DOHH2 (cell line): ENCODE results near the gene LAMA5.

Experiments used
- H3F3A ChIP-seq: fragments of 200-600 bp; sonication (generic), shearing (Covaris generic); 2 replicates; pipeline ENCODE4 v1.6.0; 2016; ENCODE audit warnings: antibody characterized with exemption, mild to moderate bottlenecking; ENCODE audit not compliant: control insufficient read depth, insufficient read depth
- H3K27ac ChIP-seq: fragments of 200-600 bp; sonication (generic); 2 replicates; pipeline ENCODE4 v1.5.1; 2014; ENCODE audit warnings: low read depth, mild to moderate bottlenecking, low read length, moderate library complexity
- H3K27me3 ChIP-seq: fragments of 200-600 bp; sonication (generic); 2 replicates; pipeline ENCODE4 v1.6.1; 2014; ENCODE audit warnings: mild to moderate bottlenecking, low read length, mixed read lengths; ENCODE audit not compliant: control insufficient read depth
- H3K36me3 ChIP-seq: fragments of 200-600 bp; sonication (generic); 2 replicates; pipeline ENCODE4 v1.6.1; 2014; ENCODE audit warnings: mild to moderate bottlenecking, low read length, moderate library complexity, mixed read lengths; ENCODE audit not compliant: control insufficient read depth
- H3K4me1 ChIP-seq: fragments of 200-600 bp; sonication (generic); 2 replicates; pipeline ENCODE4 v1.6.1; 2014; ENCODE audit warnings: mild to moderate bottlenecking, low read length, mixed read lengths; ENCODE audit not compliant: control insufficient read depth
- H3K4me2 ChIP-seq: fragments of 200-600 bp; sonication (generic); 2 replicates; pipeline ENCODE4 v1.6.0; 2014; ENCODE audit warnings: mild to moderate bottlenecking, low read length, moderate library complexity
- H3K4me3 ChIP-seq: fragments of 200-600 bp; sonication (generic); 2 replicates; pipeline ENCODE4 v1.5.1; 2014; ENCODE audit warnings: mild to moderate bottlenecking, low read length, mixed read lengths
- H3K79me2 ChIP-seq: fragments of 200-600 bp; sonication (generic); 2 replicates; pipeline ENCODE4 v1.6.1; 2014; ENCODE audit warnings: mild to moderate bottlenecking, low read length, mixed read lengths; ENCODE audit not compliant: control insufficient read depth
- H3K9me2 ChIP-seq: fragments of 200-600 bp; sonication (generic); replicated peaks from 2 replicates; pipeline ENCODE4 v1.6.1; 2014; ENCODE audit warnings: mild to moderate bottlenecking, low read length, mixed read lengths; ENCODE audit not compliant: control insufficient read depth
- H3K9me3 ChIP-seq: fragments of 200-600 bp; sonication (generic); 2 replicates; pipeline ENCODE4 v1.6.1; 2014; ENCODE audit warnings: antibody characterized with exemption, low read length, mixed read lengths; ENCODE audit not compliant: control insufficient read depth, insufficient read depth
- H4K20me1 ChIP-seq: fragments of 200-600 bp; sonication (generic); 2 replicates; pipeline ENCODE4 v1.6.0; 2014; ENCODE audit warnings: low read depth, mild to moderate bottlenecking, antibody characterized with exemption, low read length, moderate library complexity; ENCODE audit not compliant: control insufficient read depth, insufficient read depth
- CTCF ChIP-seq: fragments of 200-600 bp; sonication (generic); IDR thresholded peaks from one replicate; pipeline ENCODE4 v1.5.1; 2014; ENCODE audit warnings: antibody characterized with exemption, mild to moderate bottlenecking, low read depth, low read length; ENCODE audit not compliant: poor library complexity, severe bottlenecking
- EZH2phosphoT487 ChIP-seq: fragments of 200-600 bp; sonication (generic); IDR thresholded peaks from 2 replicates; pipeline ENCODE4 v1.6.1; 2017; ENCODE audit warnings: borderline replicate concordance, mild to moderate bottlenecking, antibody characterized with exemption, low read length, moderate library complexity, mixed read lengths

Gene LAMA5

GRCh38 chr20:62281161-62281933 lies 85.8 kb downstream of the LAMA5 start:
- no peaks in the 10 kb centered on the region for H3K27me3 ChIP-seq

DNA sequence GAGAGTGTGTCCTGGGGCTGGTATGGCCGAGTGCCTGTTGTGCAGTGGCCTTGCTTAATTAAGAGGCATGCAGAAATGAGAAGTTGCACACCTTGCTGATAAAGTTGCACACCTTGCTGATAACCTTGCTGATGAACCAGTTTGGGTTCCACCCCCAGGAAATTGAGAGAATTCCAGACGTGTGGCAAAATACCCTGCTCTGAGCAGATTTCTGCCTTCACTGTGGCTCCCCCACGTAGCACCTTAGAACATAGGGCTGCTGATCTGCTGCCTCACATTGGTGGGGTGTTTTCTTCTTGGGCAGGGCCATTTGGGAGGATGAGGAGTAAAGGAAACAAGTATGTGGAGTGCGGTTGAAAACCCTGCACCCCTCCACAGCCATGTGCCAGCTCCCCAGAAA lies 86.8 kb downstream of the LAMA5 start:
- no peak overlapping the region for H3K27ac ChIP-seq
- no peaks in the 10 kb centered on the region for H3K9me2 ChIP-seq
- no peaks in the 10 kb centered on the region for H4K20me1 ChIP-seq
- no peak overlapping the region for H3K4me3 ChIP-seq
- TF ChIP-seq CTCF, result no peak
- no peak for TF ChIP-seq EZH2phosphoT487
- no peaks in the 10 kb centered on the region for H3K79me2 ChIP-seq
- no peaks in the 10 kb centered on the region for H3K9me3 ChIP-seq
- H3K36me3 ChIP-seq, result peaks cover 23% of the 10 kb centered on the region
- H3K27me3 ChIP-seq, result no peaks in the 10 kb centered on the region
- peaks cover 5% of the 10 kb centered on the region for H3K4me1 ChIP-seq
- no peaks in the 10 kb centered on the region for H3F3A ChIP-seq
- H3K4me2 ChIP-seq, result no peak overlapping the region

More at GRCh38 chr20:62281161-62281933, 85.8 kb downstream of the LAMA5 start:
- Histone ChIP-seq H4K20me1 (no peaks in the 10 kb centered on the region), H3K9me3 (no peaks in the 10 kb centered on the region), H3K4me2 (no peak overlapping the region), H3F3A (no peaks in the 10 kb centered on the region), H3K27ac (no peak overlapping the region), H3K36me3 (peaks cover 27% of the 10 kb centered on the region), H3K4me3 (no peak overlapping the region), H3K79me2 (no peaks in the 10 kb centered on the region), H3K9me2 (no peaks in the 10 kb centered on the region), H3K4me1 (no peaks in the 10 kb centered on the region)
- TF ChIP-seq EZH2phosphoT487 (no peak), CTCF (no peak)

GRCh38 chr20:62277253-62277652 lies 89.9 kb downstream of the LAMA5 start:
- no peaks in the 10 kb centered on the region for H3K27me3 ChIP-seq
- TF ChIP-seq CTCF, result no peak
- TF ChIP-seq EZH2phosphoT487, result no peak
- no peaks in the 10 kb centered on the region for H3K9me3 ChIP-seq

More at GRCh38 chr20:62277253-62277652, 89.9 kb downstream of the LAMA5 start:
- H3K36me3 ChIP-seq, result peaks cover 34% of the 10 kb centered on the region
- no peak overlapping the region for H3K27ac ChIP-seq
- H3K4me3 ChIP-seq, result no peak overlapping the region
- peaks cover 27% of the 10 kb centered on the region for H3K4me1 ChIP-seq
- H3F3A ChIP-seq, result peaks cover 3% of the 10 kb centered on the region; the same call in 1 of the 2 replicates
- no peaks in the 10 kb centered on the region for H3K79me2 ChIP-seq
- H4K20me1 ChIP-seq, result no peaks in the 10 kb centered on the region
- no peaks in the 10 kb centered on the region for H3K9me2 ChIP-seq
- H3K4me2 ChIP-seq, result no peak overlapping the region
